Breast epithelium (tissue), 4 donors: ENCODE results near the gene UBXN6. TPM values are rescaled to one million over a fixed set of nuclear protein-coding genes. Genes with fewer than 3 reads are reported as not detected.

Source experiments
- DNase-seq, 2 donors: peaks; one replicate each; pipeline ENCODE4 v3.0.0-alpha.2; 2019; ENCODE audit warnings: low spot score in 2 of 2
- H3K27ac ChIP-seq, 2 donors: fragments of 200-600 bp; sonication (generic) in 1 of 2; one replicate each; pipeline ENCODE4 v1.5.1; 2016 to 2019; ENCODE audit warnings: mild to moderate bottlenecking in 1 of 2
- H3K27me3 ChIP-seq, 2 donors: fragments of 200-600 bp; sonication (generic) in 1 of 2; one replicate each; pipeline versions ENCODE4 v1.5.1 to v1.6.0; 2017 to 2019; ENCODE audit warnings: control low read depth in 1 of 2, mild to moderate bottlenecking in 1 of 2
- H3K36me3 ChIP-seq: fragments of 200-600 bp; one replicate; pipeline ENCODE4 v1.5.1; 2019
- H3K4me1 ChIP-seq, 2 donors: fragments of 200-600 bp; sonication (generic); one replicate each; pipeline ENCODE4 v1.5.1; 2016 to 2019; ENCODE audit warnings: control low read depth in 1 of 2
- H3K4me3 ChIP-seq, 3 donors: fragments of 200-600 bp; sonication (generic); 1 replicate in 2 of 3; 2 replicates in 1 of 3; pipeline ENCODE4 v1.5.1; 2016 to 2019; ENCODE audit warnings: mild to moderate bottlenecking in 3 of 3, moderate library complexity in 2 of 3
- H3K9me3 ChIP-seq, 2 donors: fragments of 200-600 bp; sonication (generic) in 1 of 2; one replicate each; pipeline ENCODE4 v1.5.1; 2016 to 2019; ENCODE audit warnings: control low read depth in 1 of 2
- CTCF ChIP-seq, 3 donors: fragments of 450-650 bp; IDR thresholded peaks; one replicate each; pipeline ENCODE4 v1.5.1; 2016 to 2017; ENCODE audit warnings: antibody characterized with exemption in 3 of 3, mild to moderate bottlenecking in 3 of 3, moderate library complexity in 3 of 3
- POLR2A ChIP-seq: fragments of 450-650 bp; IDR thresholded peaks from one replicate; pipeline ENCODE4 v1.6.1; 2016; ENCODE audit warnings: antibody characterized with exemption, mild to moderate bottlenecking, moderate library complexity
- POLR2AphosphoS5 ChIP-seq, 3 donors: sonication (generic); formaldehyde crosslinking; IDR thresholded peaks; one replicate each; pipeline ENCODE4 v1.6.1; 2017; ENCODE audit warnings: antibody characterized with exemption in 3 of 3
- intact Hi-C: fragments of 100-400 bp; cut with DNase I; formaldehyde crosslinking; loops from one replicate; pipeline ENCODE4 v1.15.1; 2023; ENCODE audit warnings: low total_unique reads
- total RNA-seq, 3 donors: library from RNA; depleted of rRNA; stranded (reverse); fragments of >200 nt; gene quantifications; one replicate each; pipeline ENCODE4 v1.1.0, GENCODE V29; 2016

Gene UBXN6
- total RNA-seq, 3 donors from 2014 or later: 72.9 to 139 (median 91.1) TPM

- peaks cover 8 to 13% of the 10 kb centered on the region in 2 donors for H3K4me1 ChIP-seq
- H3K36me3 ChIP-seq: no peaks in the 10 kb centered on the region
- H3K27ac ChIP-seq: peak overlapping the region; percentile 95
- H3K4me3 ChIP-seq: peak overlapping the region; percentile 92 to 99 (median 94)
- no peaks in the 10 kb centered on the region for H3K27me3 ChIP-seq
- intact Hi-C loops: no loop called here
- no peak for TF ChIP-seq POLR2A
- no peak for TF ChIP-seq POLR2AphosphoS5 (IDR thresholded peaks at IDR 0.05)
- no peak for TF ChIP-seq CTCF (IDR thresholded peaks at IDR 0.05)
- no peaks in the 10 kb centered on the region for H3K9me3 ChIP-seq
- DNase-seq: no peak
Observed at GRCh38 chr19:4399812-4400134, 57.8 kb downstream of the UBXN6 start.

GRCh38 chr19:4396949-4397783 lies 60.4 kb downstream of the UBXN6 start:
- Histone ChIP-seq H3K4me1 (peaks cover 1 to 4% of the 10 kb centered on the region in 2 donors), H3K9me3 (no peaks in the 10 kb centered on the region), H3K27me3 (no peaks in the 10 kb centered on the region), H3K36me3 (no peaks in the 10 kb centered on the region), H3K27ac (peak overlapping the region in 1 of 2 donors; percentile 26), H3K4me3 (no peak overlapping the region)
- DNase-seq: no peak
- no peak for TF ChIP-seq POLR2A
- TF ChIP-seq CTCF (IDR thresholded peaks at IDR 0.05): no peak
- no peak for TF ChIP-seq POLR2AphosphoS5 (IDR thresholded peaks at IDR 0.05)
- intact Hi-C loops: no loop called here

Other genes with a start within 250 kb of the UBXN6 start
- gene EBI3, start 228.3 kb downstream of the UBXN6 start, total RNA-seq: 10 to 100 TPM in 1 of 3 donors, 1 to 10 TPM in 1, under 1 TPM in 1; 0.66 to 12.6 (median 8.2) TPM
- gene YJU2, start 210.7 kb downstream of the UBXN6 start, total RNA-seq: 10 to 100 TPM; 18.9 to 24.6 (median 24.4) TPM
- not detected for gene SHD, start 178.5 kb downstream of the UBXN6 start, total RNA-seq
- gene TMIGD2, start 155.4 kb downstream of the UBXN6 start, total RNA-seq: not detected
- under 1 TPM in 1 of 3 donors, not detected in 2; 0.88 TPM for gene FSD1, start 153.2 kb downstream of the UBXN6 start, total RNA-seq
- 10 to 100 TPM in 2 of 3 donors, 1 to 10 TPM in 1; 1.6 to 51.4 (median 25.9) TPM for gene STAP2, start 119.0 kb downstream of the UBXN6 start, total RNA-seq
- 1 to 10 TPM; 6.1 to 7.7 (median 7.5) TPM for gene MPND, start 114.2 kb downstream of the UBXN6 start, total RNA-seq
- 10 to 100 TPM; 25.6 to 52.5 (median 33.8) TPM for gene SH3GL1, start 57.2 kb downstream of the UBXN6 start, total RNA-seq
- gene CHAF1A, start 55.2 kb downstream of the UBXN6 start, total RNA-seq: 1 to 10 TPM; 6.3 to 8.2 (median 7.9) TPM
- gene HDGFL2, start 14.5 kb upstream of the UBXN6 start, total RNA-seq: 10 to 100 TPM; 33.0 to 34.1 (median 33.1) TPM
- gene PLIN4, start 60.7 kb upstream of the UBXN6 start, total RNA-seq: 100 to 1,000 TPM in 2 of 3 donors, 10 to 100 TPM in 1; 50.1 to 629 (median 213) TPM
- gene PLIN5, start 77.4 kb upstream of the UBXN6 start, total RNA-seq: 10 to 100 TPM; 10.4 to 26.2 (median 15.4) TPM
- gene LRG1, start 82.2 kb upstream of the UBXN6 start, total RNA-seq: 10 to 100 TPM in 1 of 3 donors, 1 to 10 TPM in 1, under 1 TPM in 1; 0.64 to 14.7 (median 5.7) TPM
- 1 to 10 TPM; 2.3 to 8.8 (median 3.2) TPM for gene SEMA6B, start 101.9 kb upstream of the UBXN6 start, total RNA-seq
- gene TNFAIP8L1, start 181.7 kb upstream of the UBXN6 start, total RNA-seq: 1 to 10 TPM; 1.6 to 3.6 (median 2.9) TPM
- 10 to 100 TPM; 36.3 to 55.1 (median 42.1) TPM for gene MYDGF, start 212.5 kb upstream of the UBXN6 start, total RNA-seq